ENCODE results near the gene LIMA1. TPM values are rescaled to one million over a fixed set of nuclear protein-coding genes. Genes with fewer than 3 reads are reported as not detected.

Gene LIMA1
- total RNA-seq, 1 donor from 2014 or later: 40.9 TPM

DNA sequence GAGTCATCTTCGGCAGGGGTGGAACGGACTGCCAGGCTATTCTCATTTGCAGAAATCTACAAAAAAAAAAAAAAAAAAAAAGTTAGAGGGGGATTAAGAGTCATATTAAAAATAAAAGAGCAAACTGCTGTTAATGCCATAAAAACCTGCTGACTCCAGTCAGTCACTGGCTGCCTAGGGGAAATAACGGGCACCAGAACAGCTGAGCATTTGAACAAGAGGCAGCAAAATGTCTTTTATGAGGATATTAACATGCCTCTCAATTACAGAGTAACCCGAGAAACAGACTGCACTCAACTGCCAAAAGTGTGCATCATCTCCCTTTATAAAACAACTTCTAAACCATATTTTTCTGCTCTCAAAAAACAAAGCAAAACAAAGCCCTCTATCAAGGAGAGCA is 87.5 kb downstream of the LIMA1 start:
- Mint-ChIP-seq H3K36me3 (ENCODE audit: insufficient read depth) (peaks cover 14% of the 10 kb centered on the region), H3K9me3 (ENCODE audit: low read depth) (no peaks in the 10 kb centered on the region), H3K4me1 (ENCODE audit: low read depth) (peaks cover 2% of the 10 kb centered on the region), H3K4me3 (ENCODE audit: low read depth) (no peak overlapping the region), H3K27me3 (no peaks in the 10 kb centered on the region), H3K27ac (no peak overlapping the region)
- no peak for DNase-seq (ENCODE audit: low spot score, unreplicated experiment)
- TF ChIP-seq, protein P1, sequence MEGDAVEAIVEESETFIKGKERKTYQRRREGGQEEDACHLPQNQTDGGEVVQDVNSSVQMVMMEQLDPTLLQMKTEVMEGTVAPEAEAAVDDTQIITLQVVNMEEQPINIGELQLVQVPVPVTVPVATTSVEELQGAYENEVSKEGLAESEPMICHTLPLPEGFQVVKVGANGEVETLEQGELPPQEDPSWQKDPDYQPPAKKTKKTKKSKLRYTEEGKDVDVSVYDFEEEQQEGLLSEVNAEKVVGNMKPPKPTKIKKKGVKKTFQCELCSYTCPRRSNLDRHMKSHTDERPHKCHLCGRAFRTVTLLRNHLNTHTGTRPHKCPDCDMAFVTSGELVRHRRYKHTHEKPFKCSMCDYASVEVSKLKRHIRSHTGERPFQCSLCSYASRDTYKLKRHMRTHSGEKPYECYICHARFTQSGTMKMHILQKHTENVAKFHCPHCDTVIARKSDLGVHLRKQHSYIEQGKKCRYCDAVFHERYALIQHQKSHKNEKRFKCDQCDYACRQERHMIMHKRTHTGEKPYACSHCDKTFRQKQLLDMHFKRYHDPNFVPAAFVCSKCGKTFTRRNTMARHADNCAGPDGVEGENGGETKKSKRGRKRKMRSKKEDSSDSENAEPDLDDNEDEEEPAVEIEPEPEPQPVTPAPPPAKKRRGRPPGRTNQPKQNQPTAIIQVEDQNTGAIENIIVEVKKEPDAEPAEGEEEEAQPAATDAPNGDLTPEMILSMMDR (IDR thresholded peaks at IDR 0.05; ENCODE audit: unreplicated experiment): no peak

DNA sequence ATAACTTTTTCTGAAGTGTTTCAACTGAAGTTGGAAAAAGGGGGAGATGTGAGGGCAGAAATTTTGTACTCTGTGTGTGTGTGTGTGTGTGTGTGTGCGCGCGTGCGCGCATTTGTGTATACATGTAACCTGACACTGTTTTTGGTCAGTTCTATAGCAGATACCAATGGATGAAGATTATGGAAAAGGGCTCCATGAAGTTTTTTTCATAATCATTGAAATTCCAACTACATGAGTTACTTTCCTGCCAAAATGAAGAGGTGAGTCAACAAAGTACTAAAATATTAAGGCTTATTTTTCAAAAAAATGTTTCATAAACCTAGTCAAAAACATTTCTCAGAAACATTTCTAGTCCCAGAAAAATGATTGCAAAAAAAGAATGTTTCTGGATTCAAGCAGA is 90.4 kb downstream of the LIMA1 start:
- Mint-ChIP-seq H3K9me3 (ENCODE audit: low read depth) (no peaks in the 10 kb centered on the region), H3K27ac (no peak overlapping the region), H3K4me3 (ENCODE audit: low read depth) (no peak overlapping the region)

DNA sequence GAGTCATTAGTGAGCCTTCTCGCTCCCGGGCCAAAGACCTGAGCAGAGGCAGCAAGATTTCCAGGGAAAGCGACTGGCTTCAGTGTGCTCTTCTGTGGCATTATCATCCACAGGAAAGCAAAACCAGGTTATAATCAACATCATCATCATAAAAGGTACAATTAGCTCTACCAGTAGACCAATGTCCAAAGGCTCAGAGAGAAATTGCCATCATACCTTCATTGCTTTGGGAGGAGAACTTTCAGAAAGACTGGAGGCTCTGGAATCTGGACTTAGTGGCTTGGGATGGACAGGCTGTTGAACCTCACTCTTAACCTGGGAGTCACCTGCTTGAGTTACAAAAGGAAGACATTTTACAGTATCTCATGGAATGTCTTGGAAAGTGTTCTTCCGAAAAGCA is 91.1 kb downstream of the LIMA1 start:
- H3K9me3 Mint-ChIP-seq (ENCODE audit: low read depth): no peaks in the 10 kb centered on the region
- peak overlapping the region; percentile 26 for H3K27ac Mint-ChIP-seq
- no peak overlapping the region for H3K4me3 Mint-ChIP-seq (ENCODE audit: low read depth)
- TF ChIP-seq, protein P1 (IDR thresholded peaks at IDR 0.05; ENCODE audit: unreplicated experiment): no peak
- peaks cover 4% of the 10 kb centered on the region for H3K36me3 Mint-ChIP-seq (ENCODE audit: insufficient read depth)
- H3K27me3 Mint-ChIP-seq: no peaks in the 10 kb centered on the region
- DNase-seq (ENCODE audit: low spot score, unreplicated experiment): no peak
- no peaks in the 10 kb centered on the region for H3K4me1 Mint-ChIP-seq (ENCODE audit: low read depth)

More for the DNA sequence above, 90.4 kb downstream of the LIMA1 start:
- Mint-ChIP-seq H3K36me3 (ENCODE audit: insufficient read depth) (peaks cover 6% of the 10 kb centered on the region), H3K27me3 (no peaks in the 10 kb centered on the region), H3K4me1 (ENCODE audit: low read depth) (peaks cover 1% of the 10 kb centered on the region)
- no peak for DNase-seq (ENCODE audit: low spot score, unreplicated experiment)
- TF ChIP-seq, protein P1 (IDR thresholded peaks at IDR 0.05; ENCODE audit: unreplicated experiment): no peak

DNA sequence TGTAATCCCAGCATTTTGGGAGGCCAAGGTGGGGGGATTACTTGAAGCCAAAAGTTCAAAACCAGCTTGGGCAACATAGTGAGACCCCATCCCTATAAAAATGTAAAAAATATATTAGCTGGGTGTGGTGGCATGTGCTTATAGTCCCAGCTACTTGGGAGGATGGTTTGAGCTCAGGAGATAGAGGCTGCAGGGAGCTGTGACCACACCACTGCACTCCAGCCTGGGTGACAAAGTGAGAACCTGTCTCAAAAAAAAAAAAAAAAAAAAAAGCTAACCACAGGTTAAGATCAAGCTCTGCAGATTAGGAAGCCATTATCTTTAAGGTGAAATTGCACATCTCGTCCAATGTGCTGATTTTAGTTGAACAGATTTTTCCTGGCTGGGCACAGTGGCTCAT is 92.5 kb downstream of the LIMA1 start:
- no peaks in the 10 kb centered on the region for H3K9me3 Mint-ChIP-seq (ENCODE audit: low read depth)
- H3K4me3 Mint-ChIP-seq (ENCODE audit: low read depth): no peak overlapping the region
- no peak overlapping the region for H3K27ac Mint-ChIP-seq
- TF ChIP-seq, protein P1 (IDR thresholded peaks at IDR 0.05; ENCODE audit: unreplicated experiment): no peak
- H3K27me3 Mint-ChIP-seq: no peaks in the 10 kb centered on the region
- H3K4me1 Mint-ChIP-seq (ENCODE audit: low read depth): no peaks in the 10 kb centered on the region
- DNase-seq (ENCODE audit: low spot score, unreplicated experiment): no peak
- H3K36me3 Mint-ChIP-seq (ENCODE audit: insufficient read depth): peaks cover 3% of the 10 kb centered on the region

DNA sequence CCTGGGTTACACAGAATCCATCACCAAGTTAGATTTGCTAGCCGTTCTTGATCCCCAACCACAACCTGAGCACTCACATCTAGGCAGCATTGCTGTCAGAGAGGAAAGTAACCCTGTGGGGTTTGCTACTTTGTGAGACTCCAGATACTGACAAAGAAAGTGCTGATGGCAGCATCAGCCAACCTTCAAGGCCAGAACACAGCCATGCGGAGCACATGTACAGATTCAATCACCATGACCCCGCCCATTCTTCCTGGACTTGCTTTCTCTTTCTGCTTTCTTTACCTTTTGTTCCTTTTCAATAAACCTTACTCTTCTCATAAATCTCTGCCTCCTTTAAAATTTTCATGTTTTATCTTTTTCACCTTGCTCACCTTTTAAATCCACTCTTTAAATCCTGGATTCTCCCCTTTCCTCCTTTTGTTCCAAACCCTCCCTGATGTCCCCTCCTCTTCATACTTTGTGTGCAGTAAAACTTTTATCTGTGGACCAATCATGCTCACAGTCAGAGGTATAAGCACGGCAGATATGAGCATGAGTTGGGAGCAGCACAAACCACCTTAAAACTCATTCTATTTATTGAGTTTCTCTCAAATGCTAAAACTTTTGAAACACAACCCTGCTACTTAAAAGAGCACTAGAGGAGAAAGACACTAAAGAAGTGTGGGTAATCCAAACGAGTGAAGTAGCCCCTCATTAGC is 94.3 kb downstream of the LIMA1 start:
- Mint-ChIP-seq H3K27me3 (no peaks in the 10 kb centered on the region), H3K36me3 (ENCODE audit: insufficient read depth) (peaks cover 3% of the 10 kb centered on the region), H3K4me1 (ENCODE audit: low read depth) (no peaks in the 10 kb centered on the region), H3K9me3 (ENCODE audit: low read depth) (no peaks in the 10 kb centered on the region), H3K27ac (no peak overlapping the region), H3K4me3 (ENCODE audit: low read depth) (no peak overlapping the region)
- TF ChIP-seq, protein P1 (IDR thresholded peaks at IDR 0.05; ENCODE audit: unreplicated experiment): no peak
- DNase-seq (ENCODE audit: low spot score, unreplicated experiment): no peak
